ENCODE measurements around the gene PEX11B. TPM values are rescaled to one million over a fixed set of nuclear protein-coding genes. Genes with fewer than 3 reads are reported as not detected.
A peak's percentile ranks its signal among the peaks of the same experiment; 100 is the strongest.

The PEX11B gene
- total RNA-seq, 2 donors from 2014 or later: 12.9 to 16.0 TPM

DNA sequence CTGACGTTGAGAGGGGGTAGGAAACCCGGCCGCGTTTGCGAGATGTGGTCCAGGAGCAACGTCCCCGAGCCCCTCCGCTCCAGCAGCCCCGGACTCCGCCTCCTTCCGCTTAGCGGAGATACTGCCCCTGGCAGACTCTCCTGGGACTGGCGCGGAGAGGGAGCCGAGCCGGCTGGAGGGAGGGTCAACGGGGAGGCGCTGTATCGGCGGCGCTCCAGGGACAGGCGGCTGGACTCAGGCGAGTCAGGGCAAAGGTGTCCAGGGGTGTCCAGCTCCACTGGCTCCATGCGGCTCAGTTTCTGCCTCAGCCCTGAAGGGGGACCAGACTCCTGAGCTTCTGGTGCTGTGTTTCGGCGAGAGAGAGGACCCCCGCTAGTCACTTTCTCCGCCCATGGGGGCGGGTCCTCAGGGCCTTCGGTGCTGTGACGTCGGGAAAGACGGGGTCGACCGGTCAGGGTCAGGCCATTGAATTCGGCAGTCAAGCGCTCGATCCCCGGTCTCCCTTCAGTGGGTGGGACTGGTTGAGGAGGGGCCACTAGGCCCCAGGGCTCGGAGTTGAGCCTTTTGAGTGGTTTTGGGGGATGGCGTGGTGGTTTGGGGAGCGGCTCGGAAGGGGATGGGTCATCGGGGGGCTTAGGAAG, 42.1 kb upstream of the PEX11B start:
- no peaks in the 10 kb centered on the region for H3K9me3 Mint-ChIP-seq
- 0 to 1% methylated on average over 12 to 44 of the region's 44 CpGs for WGBS, 2 experiments (ENCODE audit: insufficient coverage in 1 of 2, insufficient read length in 1 of 2)
- H3K4me1 Mint-ChIP-seq: peaks cover 43% of the 10 kb centered on the region
- TF ChIP-seq, protein P1, sequence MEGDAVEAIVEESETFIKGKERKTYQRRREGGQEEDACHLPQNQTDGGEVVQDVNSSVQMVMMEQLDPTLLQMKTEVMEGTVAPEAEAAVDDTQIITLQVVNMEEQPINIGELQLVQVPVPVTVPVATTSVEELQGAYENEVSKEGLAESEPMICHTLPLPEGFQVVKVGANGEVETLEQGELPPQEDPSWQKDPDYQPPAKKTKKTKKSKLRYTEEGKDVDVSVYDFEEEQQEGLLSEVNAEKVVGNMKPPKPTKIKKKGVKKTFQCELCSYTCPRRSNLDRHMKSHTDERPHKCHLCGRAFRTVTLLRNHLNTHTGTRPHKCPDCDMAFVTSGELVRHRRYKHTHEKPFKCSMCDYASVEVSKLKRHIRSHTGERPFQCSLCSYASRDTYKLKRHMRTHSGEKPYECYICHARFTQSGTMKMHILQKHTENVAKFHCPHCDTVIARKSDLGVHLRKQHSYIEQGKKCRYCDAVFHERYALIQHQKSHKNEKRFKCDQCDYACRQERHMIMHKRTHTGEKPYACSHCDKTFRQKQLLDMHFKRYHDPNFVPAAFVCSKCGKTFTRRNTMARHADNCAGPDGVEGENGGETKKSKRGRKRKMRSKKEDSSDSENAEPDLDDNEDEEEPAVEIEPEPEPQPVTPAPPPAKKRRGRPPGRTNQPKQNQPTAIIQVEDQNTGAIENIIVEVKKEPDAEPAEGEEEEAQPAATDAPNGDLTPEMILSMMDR (conservative IDR thresholded peaks at IDR 0.05): peak; percentile 50
- no peak overlapping the region for H3K27ac ChIP-seq (ENCODE audit: low read depth, low read length)
- no peaks in the 10 kb centered on the region for H3K36me3 ChIP-seq (ENCODE audit: control insufficient read depth, insufficient read depth, low read length)
- DNase-seq: peak; percentile 94
- H3K27me3 ChIP-seq (ENCODE audit: control insufficient read depth, insufficient read depth, low read length, poor library complexity, severe bottlenecking): peaks cover 37% of the 10 kb centered on the region
- peaks cover 6% of the 10 kb centered on the region for H3K4me1 ChIP-seq (ENCODE audit: control insufficient read depth, insufficient read depth, low read length)
- peak overlapping the region; percentile 23 for H3K9ac ChIP-seq (ENCODE audit: extremely low read depth, low read length, poor library complexity, severe bottlenecking)
- H3K4me3 Mint-ChIP-seq: peak overlapping the region; percentile 81
- H3K4me3 ChIP-seq (ENCODE audit: low read length): peak overlapping the region; percentile 86
- H3K9me3 ChIP-seq (ENCODE audit: control insufficient read depth, low read length): no peaks in the 10 kb centered on the region
- H3K27me3 Mint-ChIP-seq (ENCODE audit: insufficient read depth): peaks cover 71% of the 10 kb centered on the region
- H3K36me3 Mint-ChIP-seq (ENCODE audit: low read depth): no peaks in the 10 kb centered on the region
- H3K27ac Mint-ChIP-seq: peak overlapping the region; percentile 89

DNA sequence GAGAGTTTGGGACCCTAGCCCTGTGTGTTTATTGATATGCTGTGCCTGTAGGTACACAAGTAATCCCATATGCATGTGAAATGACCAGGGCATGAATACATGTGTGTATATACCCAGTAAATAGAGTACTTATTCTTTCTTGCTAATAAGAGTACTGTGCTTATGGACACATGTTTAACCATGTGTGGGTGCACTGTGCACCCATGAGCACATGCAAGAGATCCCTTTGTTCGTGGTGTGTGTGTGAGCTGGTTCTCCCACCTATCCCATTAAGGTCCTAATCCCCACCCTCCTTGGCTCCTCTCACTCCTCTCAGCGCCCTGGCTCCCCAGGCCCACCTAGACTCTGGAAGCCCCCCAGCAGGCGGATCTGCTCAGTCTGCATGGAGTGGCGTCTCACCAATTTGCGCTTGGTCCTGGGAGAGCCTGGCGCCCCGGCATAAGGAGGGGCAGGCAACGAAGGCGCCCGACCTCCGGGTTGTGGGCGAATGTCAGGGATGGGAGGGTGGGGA, 41.5 kb upstream of the PEX11B start:
- H3K27ac ChIP-seq (ENCODE audit: low read depth, low read length): no peak overlapping the region
- H3K9me3 Mint-ChIP-seq: no peaks in the 10 kb centered on the region
- no peaks in the 10 kb centered on the region for H3K9me3 ChIP-seq (ENCODE audit: control insufficient read depth, low read length)
- H3K27ac Mint-ChIP-seq: no peak overlapping the region
- no peak for DNase-seq
- H3K4me3 Mint-ChIP-seq: peak overlapping the region; percentile 81
- peaks cover 48% of the 10 kb centered on the region for H3K4me1 Mint-ChIP-seq
- WGBS, 2 experiments (ENCODE audit: insufficient coverage in 1 of 2, insufficient read length in 1 of 2): 17% methylated on average over 12 of the region's 12 CpGs; no CpG with 5 or more reads in 1 of the 2 experiments
- H3K9ac ChIP-seq (ENCODE audit: extremely low read depth, low read length, poor library complexity, severe bottlenecking): no peak overlapping the region
- H3K4me3 ChIP-seq (ENCODE audit: low read length): peak overlapping the region; percentile 86
- TF ChIP-seq, protein P1 (conservative IDR thresholded peaks at IDR 0.05): no peak
- H3K36me3 ChIP-seq (ENCODE audit: control insufficient read depth, insufficient read depth, low read length): no peaks in the 10 kb centered on the region
- H3K27me3 Mint-ChIP-seq (ENCODE audit: insufficient read depth): peaks cover 72% of the 10 kb centered on the region
- no peaks in the 10 kb centered on the region for H3K36me3 Mint-ChIP-seq (ENCODE audit: low read depth)
- peaks cover 6% of the 10 kb centered on the region for H3K4me1 ChIP-seq (ENCODE audit: control insufficient read depth, insufficient read depth, low read length)
- peaks cover 37% of the 10 kb centered on the region for H3K27me3 ChIP-seq (ENCODE audit: control insufficient read depth, insufficient read depth, low read length, poor library complexity, severe bottlenecking)

DNA sequence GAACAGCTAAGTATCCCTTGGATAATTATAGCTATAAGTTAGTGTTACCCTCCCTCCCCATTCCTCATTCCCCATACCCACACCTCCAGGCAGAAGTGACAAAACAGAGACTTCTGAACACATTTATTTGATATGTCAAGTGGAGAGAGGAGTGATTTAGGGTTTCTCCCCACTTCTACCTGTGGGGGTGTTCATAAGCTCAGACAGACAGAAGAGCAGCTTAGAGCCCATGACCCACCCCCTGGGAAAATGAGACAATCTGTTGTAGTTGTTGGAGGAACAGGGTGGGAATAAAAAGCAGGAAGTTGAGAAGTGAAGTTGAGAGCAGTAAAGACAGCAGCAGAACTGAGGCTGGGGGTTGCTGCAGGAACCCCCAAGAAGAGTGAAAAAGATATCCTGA, 40.8 kb upstream of the PEX11B start:
- peaks cover 73% of the 10 kb centered on the region for H3K27me3 Mint-ChIP-seq (ENCODE audit: insufficient read depth)
- H3K4me1 ChIP-seq (ENCODE audit: control insufficient read depth, insufficient read depth, low read length): peaks cover 9% of the 10 kb centered on the region
- H3K4me1 Mint-ChIP-seq: peaks cover 50% of the 10 kb centered on the region
- H3K9me3 ChIP-seq (ENCODE audit: control insufficient read depth, low read length): no peaks in the 10 kb centered on the region
- peak overlapping the region; percentile 81 for H3K4me3 Mint-ChIP-seq
- no peak overlapping the region for H3K27ac ChIP-seq (ENCODE audit: low read depth, low read length)
- H3K27ac Mint-ChIP-seq: no peak overlapping the region
- H3K9me3 Mint-ChIP-seq: no peaks in the 10 kb centered on the region
- H3K9ac ChIP-seq (ENCODE audit: extremely low read depth, low read length, poor library complexity, severe bottlenecking): no peak overlapping the region
- peaks cover 37% of the 10 kb centered on the region for H3K27me3 ChIP-seq (ENCODE audit: control insufficient read depth, insufficient read depth, low read length, poor library complexity, severe bottlenecking)
- no peaks in the 10 kb centered on the region for H3K36me3 ChIP-seq (ENCODE audit: control insufficient read depth, insufficient read depth, low read length)
- no peak overlapping the region for H3K4me3 ChIP-seq (ENCODE audit: low read length)
- TF ChIP-seq, protein P1 (conservative IDR thresholded peaks at IDR 0.05): no peak
- DNase-seq: no peak
- H3K36me3 Mint-ChIP-seq (ENCODE audit: low read depth): no peaks in the 10 kb centered on the region
